Hepatocyte (in vitro differentiated cells): Measurements from ENCODE around the gene SLCO3A1. TPM values are rescaled to one million over a fixed set of nuclear protein-coding genes. Genes with fewer than 3 reads are reported as not detected.

ENCODE experiments used
- DNase-seq: peaks from one replicate; pipeline ENCODE4 v3.0.0-alpha.2; 2016; ENCODE audit warnings: low spot score
- H2AFZ ChIP-seq: fragments of 200-600 bp; sonication (generic); 2 replicates; pipeline ENCODE4 v1.6.0; 2016; ENCODE audit warnings: antibody characterized with exemption, mild to moderate bottlenecking
- H3K27ac ChIP-seq: fragments of 200-600 bp; sonication (generic); 2 replicates; pipeline ENCODE4 v1.5.1; 2016; ENCODE audit warnings: mild to moderate bottlenecking
- H3K27me3 ChIP-seq: fragments of 200-600 bp; sonication (generic); 2 replicates; pipeline ENCODE4 v1.6.1; 2016
- H3K36me3 ChIP-seq: fragments of 200-600 bp; sonication (generic); replicated peaks from 2 replicates; pipeline ENCODE4 v1.5.1; 2016; ENCODE audit warnings: low read depth; ENCODE audit not compliant: insufficient read depth
- H3K4me1 ChIP-seq: fragments of 200-600 bp; sonication (generic); 2 replicates; pipeline ENCODE4 v1.5.1; 2016; ENCODE audit warnings: mild to moderate bottlenecking, moderate library complexity; ENCODE audit not compliant: insufficient read depth
- H3K4me2 ChIP-seq: fragments of 200-600 bp; sonication (generic); 2 replicates; pipeline ENCODE4 v1.6.0; 2016
- H3K4me3 ChIP-seq: fragments of 200-600 bp; sonication (generic); 2 replicates; pipeline ENCODE4 v1.5.1; 2016; ENCODE audit warnings: mild to moderate bottlenecking
- H3K79me2 ChIP-seq: fragments of 200-600 bp; sonication (generic); 2 replicates; pipeline ENCODE4 v1.6.0; 2017; ENCODE audit warnings: mild to moderate bottlenecking
- H3K9me2 ChIP-seq: fragments of 200-600 bp; sonication (generic); replicated peaks from 2 replicates; pipeline ENCODE4 v1.6.0; 2017; ENCODE audit warnings: mild to moderate bottlenecking; ENCODE audit not compliant: insufficient read depth
- H3K9me3 ChIP-seq: fragments of 200-600 bp; sonication (generic); 2 replicates; pipeline ENCODE4 v1.5.1; 2016; ENCODE audit warnings: low read depth, mild to moderate bottlenecking
- H4K20me1 ChIP-seq: fragments of 200-600 bp; sonication (generic); 2 replicates; pipeline ENCODE4 v1.6.0; 2016; ENCODE audit warnings: mild to moderate bottlenecking; ENCODE audit not compliant: insufficient read depth, poor library complexity, severe bottlenecking
- EZH2 ChIP-seq: fragments of 200-600 bp; sonication (generic); IDR thresholded peaks from 2 replicates; pipeline ENCODE4 v1.6.1; 2016; ENCODE audit warnings: antibody characterized with exemption, mild to moderate bottlenecking, borderline replicate concordance
- EZH2phosphoT487 ChIP-seq: fragments of 200-600 bp; sonication (generic); IDR thresholded peaks from one replicate; pipeline ENCODE4 v1.6.1; 2018; ENCODE audit warnings: antibody characterized with exemption, mild to moderate bottlenecking, low read depth, moderate library complexity; ENCODE audit not compliant: unreplicated experiment, severe bottlenecking
- WGBS: methylation state at CpG from one replicate; pipeline ENCODE4 v1.1.6; 2016; ENCODE audit warnings: low lambda C conversion rate; ENCODE audit errors: missing lambda C conversion rate; 5-methylcytosine and 5-hydroxymethylcytosine counted together
- polyA plus RNA-seq: library from polyadenylated mRNA; unstranded; fragments of >200 nt; fragmentation: Nextera tagmentation; extraction: Ambion mirVana; gene quantifications from 2 replicates; pipeline ENCODE4 v1.2.1, GENCODE V29; 2016
- total RNA-seq: library from RNA; depleted of rRNA; stranded (reverse); fragments of >200 nt; gene quantifications from 2 replicates; pipeline ENCODE4 v1.2.3, GENCODE V29; 2014
- TF ChIP-seq, protein P1 (sequence below): fragments of 200-600 bp; sonication (generic); IDR thresholded peaks from 2 replicates; pipeline ENCODE4 v1.5.1; 2016; ENCODE audit warnings: antibody characterized with exemption, mild to moderate bottlenecking; ENCODE audit not compliant: poor library complexity

SLCO3A1 gene
- total and polyA plus RNA-seq, 2 experiments from 2014 or later: 1.3 to 5.4 TPM

DNA sequence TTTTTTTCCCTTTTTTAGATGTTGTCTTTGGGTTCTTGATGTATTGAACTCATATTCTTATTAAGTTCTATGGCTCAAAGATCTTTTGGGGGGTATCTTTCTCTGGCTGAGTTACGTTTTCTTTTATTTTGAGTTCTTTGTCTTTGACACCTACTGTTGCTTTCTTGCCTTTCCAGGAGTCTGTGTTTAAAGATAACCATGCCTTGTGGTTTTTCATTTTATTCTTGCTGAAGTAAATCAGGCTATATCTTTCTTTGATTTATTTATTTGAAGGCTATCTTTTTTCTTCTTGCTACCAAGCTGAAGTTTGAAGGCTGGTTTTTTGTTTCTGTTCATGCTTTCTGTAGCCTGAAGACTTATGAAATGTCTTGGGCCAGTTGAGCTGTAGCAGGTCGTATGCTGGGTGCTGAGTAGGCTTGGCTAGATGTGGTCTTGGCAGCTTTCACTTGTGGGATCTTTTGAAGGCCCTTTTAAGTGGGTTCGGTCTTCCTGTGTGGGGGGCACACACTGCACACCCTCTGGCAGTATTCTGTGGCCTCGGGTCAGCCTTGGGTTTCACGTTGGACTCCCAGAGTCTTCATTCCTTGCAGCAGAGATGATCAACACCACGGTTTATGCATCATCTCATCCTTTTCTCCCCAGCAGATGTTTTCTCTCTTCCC lies 17.5 kb downstream of the SLCO3A1 start:
- H3K9me3 ChIP-seq: no peaks in the 10 kb centered on the region
- WGBS: 92% methylated on average over 6 of the region's 6 CpGs

DNA sequence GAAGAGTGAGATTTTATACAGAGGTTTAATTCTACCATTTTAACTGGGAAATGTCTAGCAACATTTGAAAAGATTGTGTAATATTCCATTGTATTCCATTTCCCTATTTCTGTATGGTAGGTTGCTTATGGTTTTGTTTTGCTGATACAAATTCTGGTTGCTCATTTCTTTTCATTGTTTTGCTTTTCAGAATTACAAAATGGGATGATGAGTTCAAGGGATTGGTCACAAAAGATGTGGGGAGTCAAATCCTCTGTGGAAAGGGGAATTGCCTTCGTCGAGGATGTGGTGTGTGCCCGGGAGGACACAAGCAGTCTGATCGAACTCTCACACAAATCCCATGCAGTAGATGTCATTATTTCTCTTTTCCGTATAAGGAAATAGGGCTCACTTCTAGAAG lies 18.3 kb downstream of the SLCO3A1 start:
- Histone ChIP-seq H3K27ac (no peak overlapping the region), H3K9me3 (no peaks in the 10 kb centered on the region), H3K4me2 (no peak overlapping the region), H3K4me3 (no peak overlapping the region), H3K27me3 (no peaks in the 10 kb centered on the region), H3K4me1 (no peaks in the 10 kb centered on the region), H3K9me2 (no peaks in the 10 kb centered on the region), H3K79me2 (no peaks in the 10 kb centered on the region), H4K20me1 (no peaks in the 10 kb centered on the region), H3K36me3 (no peaks in the 10 kb centered on the region), H2AFZ (no peak overlapping the region)
- WGBS: 95% methylated on average over 5 of the region's 5 CpGs
- TF ChIP-seq EZH2 (no peak), EZH2phosphoT487 (no peak)
- TF ChIP-seq, protein P1, sequence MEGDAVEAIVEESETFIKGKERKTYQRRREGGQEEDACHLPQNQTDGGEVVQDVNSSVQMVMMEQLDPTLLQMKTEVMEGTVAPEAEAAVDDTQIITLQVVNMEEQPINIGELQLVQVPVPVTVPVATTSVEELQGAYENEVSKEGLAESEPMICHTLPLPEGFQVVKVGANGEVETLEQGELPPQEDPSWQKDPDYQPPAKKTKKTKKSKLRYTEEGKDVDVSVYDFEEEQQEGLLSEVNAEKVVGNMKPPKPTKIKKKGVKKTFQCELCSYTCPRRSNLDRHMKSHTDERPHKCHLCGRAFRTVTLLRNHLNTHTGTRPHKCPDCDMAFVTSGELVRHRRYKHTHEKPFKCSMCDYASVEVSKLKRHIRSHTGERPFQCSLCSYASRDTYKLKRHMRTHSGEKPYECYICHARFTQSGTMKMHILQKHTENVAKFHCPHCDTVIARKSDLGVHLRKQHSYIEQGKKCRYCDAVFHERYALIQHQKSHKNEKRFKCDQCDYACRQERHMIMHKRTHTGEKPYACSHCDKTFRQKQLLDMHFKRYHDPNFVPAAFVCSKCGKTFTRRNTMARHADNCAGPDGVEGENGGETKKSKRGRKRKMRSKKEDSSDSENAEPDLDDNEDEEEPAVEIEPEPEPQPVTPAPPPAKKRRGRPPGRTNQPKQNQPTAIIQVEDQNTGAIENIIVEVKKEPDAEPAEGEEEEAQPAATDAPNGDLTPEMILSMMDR: no peak
- no peak for DNase-seq

More for the DNA sequence above, 17.5 kb downstream of the SLCO3A1 start:
- Histone ChIP-seq H3K79me2 (no peaks in the 10 kb centered on the region), H3K27me3 (no peaks in the 10 kb centered on the region), H2AFZ (no peak overlapping the region), H3K4me3 (no peak overlapping the region), H4K20me1 (no peaks in the 10 kb centered on the region), H3K4me1 (no peaks in the 10 kb centered on the region), H3K27ac (no peak overlapping the region), H3K36me3 (no peaks in the 10 kb centered on the region), H3K9me2 (no peaks in the 10 kb centered on the region), H3K4me2 (no peak overlapping the region)
- DNase-seq: no peak
- TF ChIP-seq, protein P1: no peak
- TF ChIP-seq EZH2phosphoT487 (no peak), EZH2 (no peak)

DNA sequence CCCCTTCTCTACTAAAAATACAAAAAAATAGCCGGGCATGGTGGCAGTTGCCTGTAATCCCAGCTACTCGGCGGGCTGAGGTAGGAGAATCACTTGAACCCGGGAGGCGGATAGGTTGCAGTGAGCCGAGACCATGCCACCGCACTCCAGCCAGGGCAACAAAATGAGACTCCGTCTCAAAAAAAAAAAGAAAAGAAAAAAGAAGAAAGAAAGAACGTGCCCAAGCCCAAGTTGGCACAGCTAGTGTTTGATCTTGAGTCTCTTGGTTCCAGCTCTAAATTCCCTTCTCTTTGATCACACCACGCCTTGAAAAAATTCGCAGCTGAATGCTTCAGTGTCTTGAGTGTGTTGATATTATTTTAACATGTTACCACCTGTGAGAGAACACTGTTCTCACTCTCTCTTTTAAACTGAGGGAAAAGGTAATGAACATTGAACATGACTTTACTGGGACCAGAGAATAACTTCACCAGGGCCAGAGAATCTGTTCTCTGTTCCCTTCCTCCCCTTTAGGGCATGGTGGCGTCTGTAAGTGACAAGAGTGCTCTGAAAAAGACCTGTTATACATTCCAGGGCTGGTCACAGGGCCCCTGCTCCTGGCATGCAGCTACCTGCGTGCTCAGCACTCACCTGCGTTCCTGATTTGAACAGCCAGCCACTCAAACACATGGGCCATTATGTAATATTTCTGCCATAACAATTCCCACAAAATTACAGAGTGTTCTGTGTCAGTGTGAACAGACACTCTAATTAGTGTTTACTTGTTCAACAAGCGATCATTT lies 19.0 kb downstream of the SLCO3A1 start:
- WGBS: 87% methylated on average over 15 of the region's 15 CpGs
- no peaks in the 10 kb centered on the region for H3K27me3 ChIP-seq
- no peaks in the 10 kb centered on the region for H4K20me1 ChIP-seq
- H3K79me2 ChIP-seq: no peaks in the 10 kb centered on the region
- H3K9me3 ChIP-seq: no peaks in the 10 kb centered on the region
- no peaks in the 10 kb centered on the region for H3K36me3 ChIP-seq
- TF ChIP-seq EZH2: no peak
- no peak for TF ChIP-seq EZH2phosphoT487
- TF ChIP-seq, protein P1: no peak
- no peaks in the 10 kb centered on the region for H3K9me2 ChIP-seq
- no peaks in the 10 kb centered on the region for H3K4me1 ChIP-seq
- DNase-seq: no peak
- no peak overlapping the region for H3K4me2 ChIP-seq
- H3K27ac ChIP-seq: no peak overlapping the region
- H3K4me3 ChIP-seq: no peak overlapping the region
- no peak overlapping the region for H2AFZ ChIP-seq
